GM23338 (cell line): ENCODE data around the gene CHST2.

Source experiments
- CREB1 ChIP-seq: fragments of 250-450 bp; sonication (Bioruptor Pico); IDR thresholded peaks from 2 replicates; pipeline ENCODE4 v1.5.0; 2020; ENCODE audit warnings: low read depth, mild to moderate bottlenecking, moderate library complexity
- CTCF ChIP-seq, 2 experiments: fragments of 200-600 bp in 1 of 2; sonication (generic) in 1 of 2; conservative IDR thresholded peaks; 2 replicates each; pipeline versions ENCODE4 v1.5.1 to v1.6.1; 2016 to 2017; ENCODE audit warnings: antibody characterized with exemption in 2 of 2, low read depth in 2 of 2, mild to moderate bottlenecking in 2 of 2, moderate library complexity in 1 of 2
- EZH2 ChIP-seq: fragments of 200-600 bp; sonication (generic); IDR thresholded peaks from one replicate; pipeline ENCODE4 v1.8.0; 2017; ENCODE audit warnings: antibody characterized with exemption, mild to moderate bottlenecking, low read depth; ENCODE audit not compliant: unreplicated experiment
- EZH2phosphoT487 ChIP-seq: fragments of 200-600 bp; sonication (generic); IDR thresholded peaks from one replicate; pipeline ENCODE4 v1.8.1; 2018; ENCODE audit warnings: antibody characterized with exemption; ENCODE audit not compliant: unreplicated experiment
- JUNB ChIP-seq: IDR thresholded peaks from one replicate; pipeline ENCODE4 v1.6.1; 2016; ENCODE audit warnings: antibody characterized with exemption; ENCODE audit not compliant: unreplicated experiment
- NANOG ChIP-seq: IDR thresholded peaks from 2 replicates; pipeline ENCODE4 v1.6.1; 2016; ENCODE audit warnings: antibody characterized with exemption, borderline replicate concordance
- POLR2AphosphoS5 ChIP-seq: IDR thresholded peaks from 2 replicates; pipeline ENCODE4 v1.6.1; 2016; ENCODE audit warnings: antibody characterized with exemption, low read depth
- TF ChIP-seq, protein P1 (sequence below): IDR thresholded peaks from one replicate; pipeline ENCODE4 v1.6.1; 2018; ENCODE audit warnings: antibody characterized with exemption; ENCODE audit not compliant: unreplicated experiment

DNA sequence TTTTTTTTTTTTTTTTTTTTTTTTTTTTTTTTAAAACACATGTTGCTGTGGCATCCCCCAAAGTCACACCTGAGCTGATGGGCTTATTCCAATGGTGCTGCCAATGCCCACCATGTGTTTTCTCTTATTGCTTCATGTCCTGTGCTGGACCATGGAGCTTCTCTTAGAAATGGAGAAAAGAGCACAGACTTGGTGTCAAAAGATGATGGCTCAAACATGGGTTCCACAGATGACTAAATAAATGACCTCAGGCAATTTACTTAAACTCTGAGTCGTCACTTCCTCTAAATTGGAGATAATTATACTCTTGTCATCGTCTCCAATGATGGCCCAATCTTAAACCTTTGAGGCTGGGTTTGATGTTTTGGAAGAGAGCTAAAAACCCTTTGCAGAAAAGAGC lies 28.1 kb downstream of the CHST2 start:
- TF ChIP-seq POLR2AphosphoS5 = no peak
- TF ChIP-seq CTCF (conservative IDR thresholded peaks at IDR 0.05; ENCODE audit: low read depth in 2 of 2) = no peak
- no peak for TF ChIP-seq EZH2
- TF ChIP-seq, protein P1, sequence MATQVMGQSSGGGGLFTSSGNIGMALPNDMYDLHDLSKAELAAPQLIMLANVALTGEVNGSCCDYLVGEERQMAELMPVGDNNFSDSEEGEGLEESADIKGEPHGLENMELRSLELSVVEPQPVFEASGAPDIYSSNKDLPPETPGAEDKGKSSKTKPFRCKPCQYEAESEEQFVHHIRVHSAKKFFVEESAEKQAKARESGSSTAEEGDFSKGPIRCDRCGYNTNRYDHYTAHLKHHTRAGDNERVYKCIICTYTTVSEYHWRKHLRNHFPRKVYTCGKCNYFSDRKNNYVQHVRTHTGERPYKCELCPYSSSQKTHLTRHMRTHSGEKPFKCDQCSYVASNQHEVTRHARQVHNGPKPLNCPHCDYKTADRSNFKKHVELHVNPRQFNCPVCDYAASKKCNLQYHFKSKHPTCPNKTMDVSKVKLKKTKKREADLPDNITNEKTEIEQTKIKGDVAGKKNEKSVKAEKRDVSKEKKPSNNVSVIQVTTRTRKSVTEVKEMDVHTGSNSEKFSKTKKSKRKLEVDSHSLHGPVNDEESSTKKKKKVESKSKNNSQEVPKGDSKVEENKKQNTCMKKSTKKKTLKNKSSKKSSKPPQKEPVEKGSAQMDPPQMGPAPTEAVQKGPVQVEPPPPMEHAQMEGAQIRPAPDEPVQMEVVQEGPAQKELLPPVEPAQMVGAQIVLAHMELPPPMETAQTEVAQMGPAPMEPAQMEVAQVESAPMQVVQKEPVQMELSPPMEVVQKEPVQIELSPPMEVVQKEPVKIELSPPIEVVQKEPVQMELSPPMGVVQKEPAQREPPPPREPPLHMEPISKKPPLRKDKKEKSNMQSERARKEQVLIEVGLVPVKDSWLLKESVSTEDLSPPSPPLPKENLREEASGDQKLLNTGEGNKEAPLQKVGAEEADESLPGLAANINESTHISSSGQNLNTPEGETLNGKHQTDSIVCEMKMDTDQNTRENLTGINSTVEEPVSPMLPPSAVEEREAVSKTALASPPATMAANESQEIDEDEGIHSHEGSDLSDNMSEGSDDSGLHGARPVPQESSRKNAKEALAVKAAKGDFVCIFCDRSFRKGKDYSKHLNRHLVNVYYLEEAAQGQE = no peak
- no peak for TF ChIP-seq EZH2phosphoT487
- TF ChIP-seq CREB1 (CRISPR knock-in tag) = no peak
- no peak for TF ChIP-seq JUNB
- no peak for TF ChIP-seq NANOG
